IMR-90 (cell line): ENCODE data around the gene TRPM3. TPM values are rescaled to one million over a fixed set of nuclear protein-coding genes. Genes with fewer than 3 reads are reported as not detected.

Experiments used
- ATAC-seq: fragments of 200-7000 bp; cut with Tn5 transposase; 2 replicates; pipeline ENCODE4 v1.9.1; 2020; ENCODE audit warnings: low read depth, mild to moderate bottlenecking, moderate library complexity
- BruUV-seq: library from RNA; stranded (reverse); fragments of 400-500 nt; replicated peaks from 2 replicates; lab custom pipeline; 2021; lab: Mats Ljungman, UMichigan
- CTCF ChIA-PET: fragments of 300-600 bp; formaldehyde crosslinking; extraction: SDS; loops from one replicate; lab custom pipeline; 2021; ENCODE audit warnings: antibody characterized with exemption; lab: Yijun Ruan, JAX
- POLR2A ChIA-PET: fragments of 300-600 bp; sonication (Branson Sonifier 250); formaldehyde crosslinking; loops from one replicate; lab custom pipeline; 2022; ENCODE audit warnings: antibody characterized with exemption; ENCODE audit not compliant: unreplicated experiment; lab: Charles Lee
- DNase-seq: peaks from one replicate; pipeline ENCODE4 v3.0.0; 2013
- H2AFZ ChIP-seq: replicated peaks from 2 replicates; pipeline ENCODE3; 2013; ENCODE audit warnings: low read length, mild to moderate bottlenecking; ENCODE audit not compliant: poor library complexity
- H2AK5ac ChIP-seq: 2 replicates; pipeline ENCODE4 v1.6.1; 2013; ENCODE audit warnings: low read depth, low read length, inconsistent platforms
- H2AK9ac ChIP-seq: replicated peaks from 2 replicates; pipeline ENCODE3; 2013; ENCODE audit warnings: mild to moderate bottlenecking, low read depth, low read length, moderate library complexity; ENCODE audit not compliant: poor library complexity
- H2BK120ac ChIP-seq: 2 replicates; pipeline ENCODE4 v1.6.1; 2013; ENCODE audit warnings: low read depth, low read length, inconsistent platforms
- H2BK15ac ChIP-seq: 3 replicates; pipeline ENCODE4 v1.6.1; 2013; ENCODE audit warnings: low read depth, low read length, inconsistent platforms
- H2BK20ac ChIP-seq: 2 replicates; pipeline ENCODE4 v1.6.1; 2013; ENCODE audit warnings: low read depth, mild to moderate bottlenecking, inconsistent platforms, low read length, moderate library complexity
- H2BK5ac ChIP-seq: 2 replicates; pipeline ENCODE4 v1.6.1; 2013; ENCODE audit warnings: mild to moderate bottlenecking, low read depth, low read length, inconsistent platforms; ENCODE audit not compliant: poor library complexity, severe bottlenecking
- H3K14ac ChIP-seq: replicated peaks from 2 replicates; pipeline ENCODE4 v1.6.1; 2013; ENCODE audit warnings: low read depth, low read length, inconsistent platforms
- H3K18ac ChIP-seq: 2 replicates; pipeline ENCODE4 v1.6.1; 2013; ENCODE audit warnings: low read depth, low read length, control low read depth
- H3K23ac ChIP-seq: 2 replicates; pipeline ENCODE4 v1.6.1; 2013; ENCODE audit warnings: low read depth, low read length, inconsistent platforms
- H3K27ac ChIP-seq: 2 replicates; pipeline ENCODE4 v1.5.1; 2013; ENCODE audit warnings: mild to moderate bottlenecking, control low read depth, low read length; ENCODE audit not compliant: insufficient read depth
- H3K27me3 ChIP-seq: 2 replicates; pipeline ENCODE4 v1.6.1; 2013; ENCODE audit warnings: low read length; ENCODE audit not compliant: control insufficient read depth, insufficient read depth
- H3K36me3 ChIP-seq: 2 replicates; pipeline ENCODE4 v1.6.1; 2013; ENCODE audit warnings: low read length, mixed read lengths; ENCODE audit not compliant: control insufficient read depth, insufficient read depth
- H3K4ac ChIP-seq: 2 replicates; pipeline ENCODE4 v1.6.1; 2013; ENCODE audit warnings: low read depth, low read length, inconsistent platforms
- H3K4me1 ChIP-seq: 2 replicates; pipeline ENCODE4 v1.6.1; 2013; ENCODE audit warnings: low read length, mixed read lengths; ENCODE audit not compliant: control insufficient read depth, insufficient read depth
- H3K4me2 ChIP-seq: 2 replicates; pipeline ENCODE4 v1.6.1; 2013; ENCODE audit warnings: low read depth, mild to moderate bottlenecking, control low read depth, low read length, moderate library complexity
- H3K4me3 ChIP-seq: 2 replicates; pipeline ENCODE4 v1.5.1; 2013; ENCODE audit warnings: low read depth, mild to moderate bottlenecking, control low read depth, low read length, moderate library complexity; ENCODE audit not compliant: insufficient read depth
- H3K56ac ChIP-seq: 2 replicates; pipeline ENCODE4 v1.6.1; 2013; ENCODE audit warnings: low read length, inconsistent platforms; ENCODE audit not compliant: insufficient read depth; ENCODE audit errors: extremely low read depth
- H3K79me1 ChIP-seq, 2 experiments: 2 replicates each; pipeline ENCODE4 v1.6.1; 2013; ENCODE audit warnings: low read length in 2 of 2, inconsistent platforms in 1 of 2, low read depth in 1 of 2
- H3K9ac ChIP-seq: 2 replicates; pipeline ENCODE4 v1.6.1; 2013; ENCODE audit warnings: low read depth, low read length, control low read depth
- H3K9me1 ChIP-seq: 2 replicates; pipeline ENCODE4 v1.6.1; 2013; ENCODE audit warnings: low read length, inconsistent platforms; ENCODE audit not compliant: insufficient read depth
- H3K9me3 ChIP-seq: 2 replicates; pipeline ENCODE4 v1.6.1; 2013; ENCODE audit warnings: low read length; ENCODE audit not compliant: control insufficient read depth, insufficient read depth
- H4K20me1 ChIP-seq: 2 replicates; pipeline ENCODE4 v1.6.1; 2013; ENCODE audit warnings: low read length, inconsistent platforms; ENCODE audit not compliant: insufficient read depth
- H4K5ac ChIP-seq: 2 replicates; pipeline ENCODE4 v1.6.1; 2013; ENCODE audit warnings: mild to moderate bottlenecking, low read depth, low read length, control low read depth
- H4K8ac ChIP-seq, 2 experiments: 2 replicates each; pipeline ENCODE4 v1.6.1; 2013; ENCODE audit warnings: low read depth in 2 of 2, low read length in 2 of 2, control low read depth in 1 of 2, inconsistent platforms in 1 of 2
- H4K91ac ChIP-seq: 2 replicates; pipeline ENCODE4 v1.6.1; 2013; ENCODE audit warnings: low read depth, low read length, inconsistent platforms; ENCODE audit not compliant: insufficient read depth
- BHLHE40 ChIP-seq: fragments of 150-350 bp; IDR thresholded peaks from 2 replicates; pipeline ENCODE4 v1.6.1; 2016; ENCODE audit warnings: mild to moderate bottlenecking, low read depth, low read length
- CEBPB ChIP-seq: IDR thresholded peaks from 2 replicates; pipeline ENCODE4 v1.6.1; 2012; ENCODE audit warnings: low read depth, low read length, improper control_type of control experiment
- CHD1 ChIP-seq: IDR thresholded peaks from 2 replicates; pipeline ENCODE4 v1.6.1; 2012; ENCODE audit warnings: low read depth, low read length, improper control_type of control experiment
- ELK1 ChIP-seq: fragments of 150-350 bp; IDR thresholded peaks from 2 replicates; pipeline ENCODE4 v1.6.1; 2016; ENCODE audit warnings: low read depth, mild to moderate bottlenecking, low read length, moderate library complexity, borderline replicate concordance
- FOS ChIP-seq: fragments of 150-350 bp; IDR thresholded peaks from 2 replicates; pipeline ENCODE4 v1.6.1; 2016; ENCODE audit warnings: low read depth, low read length
- MAFK ChIP-seq: IDR thresholded peaks from 2 replicates; pipeline ENCODE4 v1.6.1; 2012; ENCODE audit warnings: low read depth, low read length, improper control_type of control experiment
- MAZ ChIP-seq: IDR thresholded peaks from 2 replicates; pipeline ENCODE4 v1.6.1; 2012; ENCODE audit warnings: low read depth, mild to moderate bottlenecking, low read length, improper control_type of control experiment, moderate library complexity, borderline replicate concordance
- MXI1 ChIP-seq: IDR thresholded peaks from 2 replicates; pipeline ENCODE4 v1.6.1; 2012; ENCODE audit warnings: low read depth, mild to moderate bottlenecking, low read length, moderate library complexity, borderline replicate concordance
- NFE2L2 ChIP-seq: fragments of 150-350 bp; IDR thresholded peaks from 2 replicates; pipeline ENCODE4 v1.6.1; 2016; ENCODE audit warnings: low read depth, mild to moderate bottlenecking, low read length
- POLR2A ChIP-seq: IDR thresholded peaks from 2 replicates; pipeline ENCODE4 v1.6.1; 2012; ENCODE audit warnings: mild to moderate bottlenecking, low read depth, low read length
- RAD21 ChIP-seq: IDR thresholded peaks from 2 replicates; pipeline ENCODE4 v1.6.1; 2012; ENCODE audit warnings: low read length, improper control_type of control experiment
- RCOR1 ChIP-seq: IDR thresholded peaks from 2 replicates; pipeline ENCODE4 v1.6.1; 2012; ENCODE audit warnings: mild to moderate bottlenecking, low read length, improper control_type of control experiment; ENCODE audit not compliant: insufficient replicate concordance
- RFX5 ChIP-seq: IDR thresholded peaks from 2 replicates; pipeline ENCODE4 v1.8.0; 2012; ENCODE audit warnings: low read depth, mild to moderate bottlenecking, low read length, moderate library complexity
- SMC3 ChIP-seq: fragments of 150-350 bp; IDR thresholded peaks from 2 replicates; pipeline ENCODE4 v1.6.1; 2016; ENCODE audit warnings: low read depth, mild to moderate bottlenecking, antibody characterized with exemption, low read length, moderate library complexity
- USF2 ChIP-seq: fragments of 150-350 bp; IDR thresholded peaks from 2 replicates; pipeline ENCODE4 v1.6.1; 2017; ENCODE audit warnings: mild to moderate bottlenecking, antibody characterized with exemption, low read length, low read depth
- WGBS, 2 experiments: methylation state at CpG; one replicate each; pipeline versions ENCODE4 v1.1.5 to v1.1.7; 2013; ENCODE audit warnings: missing lambda C conversion rate in 2 of 2; ENCODE audit not compliant: insufficient read length in 1 of 2; ENCODE audit errors: extremely low coverage in 2 of 2; 5-methylcytosine and 5-hydroxymethylcytosine counted together
- dilution Hi-C: fragments of 300-500 bp; cut with HindIII; formaldehyde crosslinking; loops from one replicate; pipeline ENCODE4 v1.14.3; 2018; ENCODE audit warnings: low sequenced_read_pairs; ENCODE audit not compliant: unreplicated experiment
- in situ Hi-C: fragments of 300-500 bp; cut with MboI; formaldehyde crosslinking; loops from 3 replicates; pipeline ENCODE4 v1.14.3; 2019; ENCODE audit warnings: low sequenced_read_pairs, inconsistent platforms, mixed read lengths
- intact Hi-C: fragments of 100-400 bp; cut with micrococcal nuclease; formaldehyde crosslinking; loops from 2 replicates; pipeline ENCODE4 v1.10.0; 2022
- polyA plus RNA-seq, 3 experiments: library from polyadenylated mRNA; depleted of rRNA; stranded (reverse); fragments of >200 nt; gene quantifications; 2 replicates each; pipeline ENCODE4 v1.2.3, GENCODE V29; 2012; ENCODE audit warnings: low replicate concordance in 1 of 3
- total RNA-seq: library from RNA; depleted of rRNA; stranded (reverse); fragments of >200 nt; gene quantifications from 2 replicates; pipeline ENCODE4 v1.2.3, GENCODE V29; 2012
- TF ChIP-seq, protein P1 (sequence below): conservative IDR thresholded peaks from 2 replicates; pipeline ENCODE4 v1.5.1; 2012; ENCODE audit warnings: mild to moderate bottlenecking, low read depth, low read length, improper control_type of control experiment

TRPM3 gene
- total and polyA plus RNA-seq, 2 of the 4 experiments (the other 2 are of a cell fraction), result not detected

DNA sequence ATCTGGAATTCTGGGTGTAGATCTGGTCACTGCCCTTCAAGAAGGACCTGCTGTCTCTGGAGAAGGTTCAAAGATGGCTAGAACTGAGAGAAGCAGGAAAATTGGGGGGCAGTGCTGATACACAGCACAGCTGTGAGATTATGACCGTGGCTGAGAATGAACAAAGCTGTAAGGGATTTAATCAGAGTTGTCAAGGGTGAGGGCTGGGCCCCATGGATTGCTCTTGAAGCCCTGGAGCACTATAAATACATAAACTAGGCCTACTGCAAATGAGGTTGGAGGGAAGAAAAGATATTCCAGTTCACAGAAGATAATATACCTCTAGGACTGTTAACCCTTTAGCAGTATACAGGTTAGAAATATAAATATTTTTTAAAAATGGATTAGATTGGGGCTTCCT lies 620.6 kb downstream of the TRPM3 start:
- no peak for TF ChIP-seq MAZ
- no peak for TF ChIP-seq BHLHE40
- TF ChIP-seq CEBPB, result no peak
- TF ChIP-seq MAFK, result no peak
- no peak for TF ChIP-seq SMC3
- no peak for TF ChIP-seq NFE2L2
- TF ChIP-seq USF2, result no peak
- no peak for TF ChIP-seq ELK1
- no peak for TF ChIP-seq CHD1
- TF ChIP-seq FOS, result no peak
- TF ChIP-seq, protein P1, sequence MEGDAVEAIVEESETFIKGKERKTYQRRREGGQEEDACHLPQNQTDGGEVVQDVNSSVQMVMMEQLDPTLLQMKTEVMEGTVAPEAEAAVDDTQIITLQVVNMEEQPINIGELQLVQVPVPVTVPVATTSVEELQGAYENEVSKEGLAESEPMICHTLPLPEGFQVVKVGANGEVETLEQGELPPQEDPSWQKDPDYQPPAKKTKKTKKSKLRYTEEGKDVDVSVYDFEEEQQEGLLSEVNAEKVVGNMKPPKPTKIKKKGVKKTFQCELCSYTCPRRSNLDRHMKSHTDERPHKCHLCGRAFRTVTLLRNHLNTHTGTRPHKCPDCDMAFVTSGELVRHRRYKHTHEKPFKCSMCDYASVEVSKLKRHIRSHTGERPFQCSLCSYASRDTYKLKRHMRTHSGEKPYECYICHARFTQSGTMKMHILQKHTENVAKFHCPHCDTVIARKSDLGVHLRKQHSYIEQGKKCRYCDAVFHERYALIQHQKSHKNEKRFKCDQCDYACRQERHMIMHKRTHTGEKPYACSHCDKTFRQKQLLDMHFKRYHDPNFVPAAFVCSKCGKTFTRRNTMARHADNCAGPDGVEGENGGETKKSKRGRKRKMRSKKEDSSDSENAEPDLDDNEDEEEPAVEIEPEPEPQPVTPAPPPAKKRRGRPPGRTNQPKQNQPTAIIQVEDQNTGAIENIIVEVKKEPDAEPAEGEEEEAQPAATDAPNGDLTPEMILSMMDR, result no peak
- no peak for TF ChIP-seq MXI1
- TF ChIP-seq RAD21, result no peak
- no peak for TF ChIP-seq RCOR1
- TF ChIP-seq POLR2A, result no peak
- TF ChIP-seq RFX5, result no peak
- in situ Hi-C loops, result no loop called here

More for the DNA sequence above, 620.6 kb downstream of the TRPM3 start:
- Histone ChIP-seq H3K4me2 (no peak overlapping the region), H2AFZ (no peak overlapping the region), H3K79me1 (no peaks in the 10 kb centered on the region), H4K5ac (no peak overlapping the region), H3K14ac (no peak overlapping the region), H3K9me1 (no peaks in the 10 kb centered on the region), H3K56ac (no peak overlapping the region), H2AK5ac (no peak overlapping the region), H2BK5ac (no peak overlapping the region), H2AK9ac (no peak overlapping the region), H3K23ac (no peak overlapping the region), H3K4ac (no peak overlapping the region), H3K4me3 (no peak overlapping the region), H3K9ac (no peak overlapping the region), H3K27ac (no peak overlapping the region), H3K36me3 (no peaks in the 10 kb centered on the region), H4K20me1 (no peaks in the 10 kb centered on the region), H3K9me3 (no peaks in the 10 kb centered on the region), H4K8ac (no peak overlapping the region), H3K18ac (no peak overlapping the region), H3K27me3 (no peaks in the 10 kb centered on the region), H4K91ac (no peak overlapping the region), H2BK15ac (no peak overlapping the region), H2BK20ac (no peak overlapping the region), H2BK120ac (no peak overlapping the region), H3K4me1 (0 out of 2 replicates have a peak, but pooled peaks cover 2% of the 10 kb centered on the region)
- DNase-seq (no peak), ATAC-seq (no peak)
- ChIA-PET CTCF (interaction anchor here (1.1 to 2.2 kb wide), 2 partner anchors 9 to 13 kb away, joined by 4 to 5 read pairs; no protein-coding TSS in a partner anchor), POLR2A (no interaction called here)
- intact Hi-C loops (no loop called here), dilution Hi-C loops (no loop called here)
- BruUV-seq, result no TSS peak
- WGBS, 2 experiments, result no CpG with 5 or more reads among the region's 1 CpG
